Neural crest cell (in vitro differentiated cells): ENCODE results near the gene MXI1. TPM values are rescaled to one million over a fixed set of nuclear protein-coding genes. Genes with fewer than 3 reads are reported as not detected.

ENCODE experiments used
- DNase-seq: peaks from one replicate; pipeline ENCODE4 v3.0.0; 2021; ENCODE audit warnings: low read depth, mixed read lengths, low spot score
- H3K27ac Mint-ChIP-seq: one replicate; pipeline ENCODE4 v1.8.0; 2021; ENCODE audit warnings: mild to moderate bottlenecking, mixed read lengths; ENCODE audit not compliant: unreplicated experiment
- H3K27me3 Mint-ChIP-seq: 2 replicates; pipeline ENCODE4 v1.8.0; 2021; ENCODE audit warnings: low read depth, mild to moderate bottlenecking, mixed read lengths
- H3K36me3 Mint-ChIP-seq: 2 replicates; pipeline ENCODE4 v1.8.0; 2021; ENCODE audit warnings: low read depth, mild to moderate bottlenecking, mixed read lengths
- H3K4me1 Mint-ChIP-seq: 2 replicates; pipeline ENCODE4 v1.8.0; 2021; ENCODE audit warnings: mixed read lengths
- H3K4me3 Mint-ChIP-seq: one replicate; pipeline ENCODE4 v1.8.0; 2021; ENCODE audit warnings: mild to moderate bottlenecking, mixed read lengths
- H3K9me3 Mint-ChIP-seq: 2 replicates; pipeline ENCODE4 v1.8.0; 2021; ENCODE audit warnings: mixed read lengths
- total RNA-seq: library from RNA; stranded (reverse); gene quantifications from 2 replicates; pipeline ENCODE4 v1.2.1, GENCODE V29; 2021
- TF ChIP-seq, protein P1 (sequence below): fragments of 200-600 bp; sonication (generic); conservative IDR thresholded peaks from 2 replicates; pipeline ENCODE4 v1.5.0; 2021; ENCODE audit warnings: antibody characterized with exemption, mild to moderate bottlenecking

The MXI1 gene
- total RNA-seq, 1 donor from 2014 or later: 18.6 TPM

DNA sequence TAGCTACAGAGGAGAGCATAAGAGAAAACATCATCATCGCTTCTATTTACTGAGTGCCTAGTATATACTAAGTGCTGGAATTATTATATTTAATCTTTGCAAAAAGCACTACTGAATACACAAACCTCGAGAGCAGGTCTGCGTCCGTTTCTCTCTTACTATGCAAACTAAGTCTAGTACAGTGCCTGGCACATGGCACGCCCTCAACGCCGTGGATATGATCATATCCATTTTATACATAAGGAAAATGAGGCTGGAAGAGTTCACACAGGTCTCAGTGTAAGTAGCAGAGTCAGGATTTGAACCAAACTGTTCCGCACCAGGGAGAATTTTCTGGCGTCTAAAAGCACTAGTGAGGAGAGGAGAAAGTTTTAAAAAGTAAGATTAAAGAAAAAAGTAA is 17.6 kb downstream of the MXI1 start:
- no peak for DNase-seq
- TF ChIP-seq, protein P1, sequence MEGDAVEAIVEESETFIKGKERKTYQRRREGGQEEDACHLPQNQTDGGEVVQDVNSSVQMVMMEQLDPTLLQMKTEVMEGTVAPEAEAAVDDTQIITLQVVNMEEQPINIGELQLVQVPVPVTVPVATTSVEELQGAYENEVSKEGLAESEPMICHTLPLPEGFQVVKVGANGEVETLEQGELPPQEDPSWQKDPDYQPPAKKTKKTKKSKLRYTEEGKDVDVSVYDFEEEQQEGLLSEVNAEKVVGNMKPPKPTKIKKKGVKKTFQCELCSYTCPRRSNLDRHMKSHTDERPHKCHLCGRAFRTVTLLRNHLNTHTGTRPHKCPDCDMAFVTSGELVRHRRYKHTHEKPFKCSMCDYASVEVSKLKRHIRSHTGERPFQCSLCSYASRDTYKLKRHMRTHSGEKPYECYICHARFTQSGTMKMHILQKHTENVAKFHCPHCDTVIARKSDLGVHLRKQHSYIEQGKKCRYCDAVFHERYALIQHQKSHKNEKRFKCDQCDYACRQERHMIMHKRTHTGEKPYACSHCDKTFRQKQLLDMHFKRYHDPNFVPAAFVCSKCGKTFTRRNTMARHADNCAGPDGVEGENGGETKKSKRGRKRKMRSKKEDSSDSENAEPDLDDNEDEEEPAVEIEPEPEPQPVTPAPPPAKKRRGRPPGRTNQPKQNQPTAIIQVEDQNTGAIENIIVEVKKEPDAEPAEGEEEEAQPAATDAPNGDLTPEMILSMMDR: no peak
- no peaks in the 10 kb centered on the region for H3K36me3 Mint-ChIP-seq
- peaks cover 6% of the 10 kb centered on the region for H3K27me3 Mint-ChIP-seq
- H3K4me1 Mint-ChIP-seq: peaks cover 35% of the 10 kb centered on the region
- H3K27ac Mint-ChIP-seq: no peak overlapping the region
- peak overlapping the region; percentile 92 for H3K4me3 Mint-ChIP-seq
- H3K9me3 Mint-ChIP-seq: no peaks in the 10 kb centered on the region

DNA sequence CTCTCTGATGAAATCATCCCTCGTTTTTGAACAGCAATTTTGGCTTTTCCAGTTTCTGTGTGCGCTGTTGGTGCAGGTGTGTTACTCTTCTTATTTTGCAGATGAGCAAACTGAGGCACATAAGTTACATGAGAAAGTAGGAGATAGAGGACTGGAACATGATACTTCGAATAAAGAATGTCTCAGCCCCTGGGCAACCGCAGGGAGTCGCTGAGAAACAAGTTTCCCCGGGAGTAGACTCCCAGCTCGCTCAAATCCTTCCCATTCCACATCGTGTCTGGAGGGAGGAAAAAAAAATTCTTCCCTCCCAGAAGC is 18.0 kb downstream of the MXI1 start:
- H3K9me3 Mint-ChIP-seq: no peaks in the 10 kb centered on the region
- TF ChIP-seq, protein P1: no peak

DNA sequence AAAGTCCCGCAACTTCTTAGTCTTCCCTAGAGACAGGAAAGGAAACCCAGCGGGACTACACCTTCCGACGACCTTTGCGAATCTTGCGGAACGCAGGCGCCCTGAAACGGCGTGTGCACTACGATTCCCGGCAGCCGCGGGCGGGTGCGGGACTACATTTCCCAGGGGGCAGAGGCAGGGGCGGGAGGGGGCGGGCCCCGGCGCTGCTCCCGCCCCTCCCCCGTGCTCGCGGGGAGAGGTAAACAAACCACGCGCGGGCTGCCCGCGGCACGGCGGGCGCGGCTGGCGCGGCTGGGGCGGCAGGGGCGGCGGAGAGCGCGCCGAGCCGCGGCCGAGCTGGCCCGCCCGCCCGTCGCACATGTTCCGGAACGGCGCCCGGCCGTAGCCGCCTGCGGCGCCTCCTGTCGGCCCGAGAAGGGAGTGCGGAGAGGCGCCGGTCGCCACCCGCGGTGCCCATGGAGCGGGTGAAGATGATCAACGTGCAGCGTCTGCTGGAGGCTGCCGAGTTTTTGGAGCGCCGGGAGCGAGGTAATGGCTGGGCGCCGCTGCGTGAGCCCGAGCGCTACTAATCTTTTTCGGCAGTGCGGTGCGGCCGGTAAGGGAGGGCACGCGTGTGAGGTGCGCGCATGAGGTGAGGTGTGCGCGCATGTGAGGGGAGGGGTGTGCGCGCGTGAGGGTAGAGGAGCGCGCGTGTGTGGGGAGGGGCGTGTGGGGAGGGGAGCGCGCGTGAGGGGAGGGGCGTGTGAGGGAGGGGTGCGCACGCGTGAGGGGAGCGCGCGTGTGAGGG is 18.5 kb downstream of the MXI1 start:
- H3K9me3 Mint-ChIP-seq: no peaks in the 10 kb centered on the region
- peaks cover 6% of the 10 kb centered on the region for H3K27me3 Mint-ChIP-seq
- H3K27ac Mint-ChIP-seq: peak overlapping the region; percentile 91
- H3K4me3 Mint-ChIP-seq: peak overlapping the region; percentile 97
- DNase-seq: peak; percentile 80
- H3K36me3 Mint-ChIP-seq: no peaks in the 10 kb centered on the region
- peaks cover 27% of the 10 kb centered on the region for H3K4me1 Mint-ChIP-seq
- TF ChIP-seq, protein P1: peak; percentile 74

More for the DNA sequence above, 18.0 kb downstream of the MXI1 start:
- DNase-seq: no peak
- Mint-ChIP-seq H3K4me3 (peak overlapping the region; percentile 92), H3K27me3 (peaks cover 6% of the 10 kb centered on the region), H3K27ac (peak overlapping the region; percentile 87), H3K36me3 (no peaks in the 10 kb centered on the region), H3K4me1 (peaks cover 31% of the 10 kb centered on the region)

DNA sequence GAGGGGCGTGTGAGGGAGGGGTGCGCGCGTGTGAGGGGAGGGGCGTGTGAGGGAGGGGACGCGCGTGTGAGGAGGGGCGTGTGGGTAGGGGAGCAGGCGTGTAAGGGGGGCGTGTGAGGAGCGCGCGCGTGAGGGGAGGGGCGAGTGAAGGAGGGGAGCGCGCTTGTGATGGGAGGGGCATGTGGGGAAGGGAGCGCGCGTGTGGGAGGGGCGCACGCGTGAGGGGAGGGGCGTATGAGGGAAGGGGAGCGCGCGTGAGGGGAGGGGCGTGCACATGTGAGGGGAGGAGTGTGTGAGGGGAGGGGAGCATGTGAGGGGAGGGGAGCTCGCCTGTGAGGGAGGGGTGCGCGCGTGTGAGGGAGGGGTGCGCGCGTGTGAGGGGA is 19.1 kb downstream of the MXI1 start:
- Mint-ChIP-seq H3K27me3 (peaks cover 6% of the 10 kb centered on the region), H3K4me3 (peak overlapping the region; percentile 97), H3K9me3 (no peaks in the 10 kb centered on the region), H3K4me1 (peaks cover 23% of the 10 kb centered on the region), H3K36me3 (no peaks in the 10 kb centered on the region), H3K27ac (peak overlapping the region; percentile 91)
- DNase-seq: peak; percentile 67
- TF ChIP-seq, protein P1: no peak

DNA sequence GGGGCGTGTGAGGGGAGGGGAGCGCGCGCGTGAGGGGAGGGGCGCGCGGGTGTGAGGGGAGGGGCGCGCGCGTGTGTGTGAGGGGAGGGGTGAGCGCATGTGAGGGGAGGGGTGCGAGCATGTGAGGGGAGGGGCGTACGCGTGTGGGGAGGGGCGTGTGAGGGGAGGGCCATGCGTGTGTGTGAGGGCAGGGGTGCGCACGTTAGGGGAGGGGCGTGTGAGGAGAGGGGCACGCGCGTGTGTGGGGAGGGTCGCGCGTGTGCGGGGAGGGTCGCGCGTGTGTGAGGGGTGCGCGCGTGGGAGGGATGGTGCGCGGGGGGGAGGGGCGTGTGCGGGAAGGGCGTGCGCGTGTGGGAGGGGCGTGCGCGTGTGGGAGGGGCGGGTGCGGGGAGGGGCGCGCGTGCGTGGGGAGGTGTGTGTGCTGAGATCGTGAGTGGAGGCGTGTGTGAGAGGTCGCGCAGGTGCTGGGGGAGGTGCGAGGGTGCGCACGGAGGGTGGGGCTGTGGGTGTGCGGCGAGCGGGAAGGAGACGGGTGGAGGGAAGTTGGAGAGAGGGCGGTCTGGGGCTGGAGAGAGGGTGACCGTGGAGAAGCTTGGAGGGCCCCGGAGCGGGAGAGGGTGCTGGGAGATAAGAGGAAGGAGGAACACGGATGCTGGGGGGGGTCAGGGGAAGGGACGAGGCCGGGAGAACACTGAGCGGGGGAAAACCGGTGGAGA is 19.7 kb downstream of the MXI1 start:
- TF ChIP-seq, protein P1: no peak
- Mint-ChIP-seq H3K4me1 (peaks cover 18% of the 10 kb centered on the region), H3K9me3 (no peaks in the 10 kb centered on the region), H3K4me3 (peak overlapping the region; percentile 97), H3K27me3 (peaks cover 2% of the 10 kb centered on the region), H3K36me3 (no peaks in the 10 kb centered on the region), H3K27ac (no peak overlapping the region)
- DNase-seq: no peak
